Transverse colon (tissue), 4 donors: ENCODE results near the gene FAM171A2.

Experiments used
- CTCF ChIP-seq, 5 experiments: fragments of 200-600 bp in 3 of 5; fragments of 450-650 bp in 2 of 5; sonication (generic) in 3 of 5; IDR thresholded peaks; 1 replicate in 2 of 5; 2 replicates in 3 of 5; pipeline ENCODE4 v1.5.1; 2016 to 2017; ENCODE audit warnings: antibody characterized with exemption in 5 of 5, inconsistent platforms in 3 of 5, mild to moderate bottlenecking in 2 of 5, moderate library complexity in 1 of 5
- EP300 ChIP-seq: sonication (generic); formaldehyde crosslinking; IDR thresholded peaks from one replicate; pipeline ENCODE4 v1.6.1; 2017; ENCODE audit warnings: antibody characterized with exemption, low read depth
- POLR2A ChIP-seq: fragments of 450-650 bp; IDR thresholded peaks from one replicate; pipeline ENCODE4 v1.6.1; 2016; ENCODE audit warnings: antibody characterized with exemption, mild to moderate bottlenecking, moderate library complexity
- POLR2AphosphoS5 ChIP-seq, 3 donors: sonication (generic); formaldehyde crosslinking; IDR thresholded peaks; one replicate each; pipeline ENCODE4 v1.6.1; 2016; ENCODE audit warnings: antibody characterized with exemption in 3 of 3

GRCh38 chr17:44378171-44378705, 14.6 kb upstream of the FAM171A2 start:
- TF ChIP-seq CTCF (IDR thresholded peaks at IDR 0.05) = no peak
- TF ChIP-seq POLR2AphosphoS5 (IDR thresholded peaks at IDR 0.05) = no peak
- no peak for TF ChIP-seq EP300
- no peak for TF ChIP-seq POLR2A
